ENCODE data around the gene GRAMD1B. TPM values are rescaled to one million over a fixed set of nuclear protein-coding genes. Genes with fewer than 3 reads are reported as not detected.
"Not testable (repeated sequence)": the region's sequence is repeated elsewhere in the genome, so short reads cannot be mapped to it uniquely, and the experiment has no call there.

The GRAMD1B gene
- total RNA-seq, 4 donors from 2014 or later, result under 0.01 to 6.5 (median 3.7) TPM

DNA sequence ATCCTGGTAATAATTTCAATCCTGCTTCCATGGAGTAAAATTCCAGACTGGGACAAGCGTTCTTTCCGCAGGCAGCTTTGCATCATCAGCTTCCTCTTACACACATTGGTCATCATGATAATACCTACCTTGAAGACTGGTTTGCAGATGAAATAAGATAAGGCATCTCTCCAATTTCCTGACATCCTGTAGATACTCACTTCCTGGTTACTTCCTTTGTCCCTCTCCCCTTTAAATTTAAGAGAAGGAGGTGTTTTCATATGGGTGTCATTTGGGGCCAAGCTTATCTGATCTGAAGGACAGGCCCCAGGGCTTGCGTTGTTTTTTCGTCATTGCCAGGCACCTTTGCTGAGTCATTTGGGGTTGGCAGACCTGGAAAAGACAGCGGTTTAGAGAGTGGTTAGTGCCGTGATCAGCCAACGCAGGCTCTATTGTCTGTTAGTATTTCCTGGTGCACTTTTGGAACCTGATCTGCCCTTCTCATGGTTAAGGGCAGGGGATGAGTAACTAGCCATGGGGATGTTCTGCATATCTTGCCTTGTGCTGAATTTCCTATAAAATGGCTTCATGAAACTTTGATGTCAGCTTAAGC, 24.1 kb downstream of the GRAMD1B start:
- TF ChIP-seq POLR2A (IDR thresholded peaks at IDR 0.05), result no peak
- TF ChIP-seq CTCF (IDR thresholded peaks at IDR 0.05), result no peak
- Histone ChIP-seq H3K27ac (no peak overlapping the region), H3K4me3 (no peak overlapping the region), H3K9me3 (no peaks in the 10 kb centered on the region), H3K36me3 (no peaks in the 10 kb centered on the region), H3K27me3 (no peaks in the 10 kb centered on the region), H3K4me1 (peaks cover 0 to 6% of the 10 kb centered on the region in 2 donors)
- no peak for DNase-seq
- intact Hi-C loops (cut with DNase I; ENCODE audit: low total_unique reads), result no loop called here

- no peak for DNase-seq
- Histone ChIP-seq H3K36me3 (no peaks in the 10 kb centered on the region), H3K9me3 (no peaks in the 10 kb centered on the region), H3K4me1 (peaks cover 0 to 6% of the 10 kb centered on the region in 2 donors), H3K27me3 (no peaks in the 10 kb centered on the region), H3K4me3 (no peak overlapping the region), H3K27ac (no peak overlapping the region)
- TF ChIP-seq POLR2A (IDR thresholded peaks at IDR 0.05) (no peak), CTCF (IDR thresholded peaks at IDR 0.05) (no peak)
- intact Hi-C loops (cut with DNase I; ENCODE audit: low total_unique reads), result no loop called here
Observed at GRCh38 chr11:123454796-123455195, 24.7 kb downstream of the GRAMD1B start.

DNA sequence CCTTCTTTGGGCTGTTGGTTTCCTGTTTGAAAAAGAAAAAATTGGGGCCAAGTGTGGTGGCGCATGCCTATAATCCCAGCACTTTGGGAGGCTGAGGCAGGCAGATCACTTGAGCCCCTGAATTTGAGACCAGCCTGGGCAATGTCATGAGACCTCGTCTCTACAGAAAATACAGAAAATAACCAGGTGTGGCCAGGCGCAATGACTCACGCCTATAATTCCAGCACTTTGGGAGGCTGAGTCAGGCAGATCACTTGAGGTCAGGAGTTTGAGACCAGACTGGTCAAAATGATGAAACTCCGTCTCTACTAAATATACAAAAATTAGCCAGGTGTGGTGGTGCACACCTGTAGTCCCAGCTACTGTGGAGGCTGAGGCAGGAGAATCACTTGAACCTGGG, 26.4 kb downstream of the GRAMD1B start:
- DNase-seq; H3K27me3 ChIP-seq; H3K36me3 ChIP-seq; H3K9me3 ChIP-seq; H3K27ac ChIP-seq; intact Hi-C loops (cut with DNase I; ENCODE audit: low total_unique reads); H3K4me3 ChIP-seq; H3K4me1 ChIP-seq: not testable (repeated sequence)

DNA sequence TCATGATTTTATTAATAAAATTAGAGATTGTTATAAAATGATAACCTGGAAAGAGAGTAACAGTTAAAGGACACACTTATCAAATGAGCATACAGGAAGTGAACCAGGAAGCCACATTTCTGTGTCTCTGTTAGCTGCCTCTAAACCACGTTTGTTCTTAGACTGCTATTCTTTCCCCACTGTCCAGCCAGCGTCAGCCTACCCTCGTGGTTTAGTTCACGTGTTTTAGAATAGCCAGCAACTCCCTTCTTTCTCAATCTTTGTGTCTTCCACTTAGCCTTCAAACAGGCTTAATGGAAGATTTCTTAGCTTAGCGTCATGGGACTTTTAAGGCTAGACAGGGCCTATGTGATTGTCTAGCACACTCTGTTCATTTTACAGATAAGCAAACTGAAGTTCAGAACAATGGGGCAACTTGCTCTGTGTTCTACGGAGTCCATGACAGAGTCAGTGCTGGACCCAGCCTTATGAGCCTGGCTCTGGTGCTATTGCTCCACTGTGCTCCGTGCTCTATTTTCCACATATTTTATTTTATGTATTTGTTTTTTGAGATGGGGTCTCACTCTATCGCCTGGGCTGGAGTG, 27.2 kb downstream of the GRAMD1B start:
- Histone ChIP-seq H3K4me3 (no peak overlapping the region), H3K4me1 (no peaks in the 10 kb centered on the region), H3K27ac (no peak overlapping the region), H3K27me3 (no peaks in the 10 kb centered on the region), H3K9me3 (no peaks in the 10 kb centered on the region), H3K36me3 (no peaks in the 10 kb centered on the region)
- no peak for DNase-seq
- TF ChIP-seq POLR2A (IDR thresholded peaks at IDR 0.05) (no peak), CTCF (IDR thresholded peaks at IDR 0.05) (no peak)
- intact Hi-C loops (cut with DNase I; ENCODE audit: low total_unique reads), result no loop called here

GRCh38 chr11:123458501-123458900, 28.4 kb downstream of the GRAMD1B start:
- intact Hi-C loops (cut with DNase I; ENCODE audit: low total_unique reads), result no loop called here
- Histone ChIP-seq H3K4me3 (no peak overlapping the region), H3K27me3 (no peaks in the 10 kb centered on the region), H3K36me3 (no peaks in the 10 kb centered on the region), H3K9me3 (no peaks in the 10 kb centered on the region), H3K4me1 (no peaks in the 10 kb centered on the region), H3K27ac (no peak overlapping the region)
- TF ChIP-seq CTCF (IDR thresholded peaks at IDR 0.05) (no peak), POLR2A (IDR thresholded peaks at IDR 0.05) (no peak)
- no peak for DNase-seq
